GM23248 (cell line): ENCODE results near the gene GALNT2. TPM values are rescaled to one million over a fixed set of nuclear protein-coding genes. Genes with fewer than 3 reads are reported as not detected.

Source experiments
- DNase-seq: peaks from one replicate; pipeline ENCODE4 v3.0.0-alpha.2; 2015
- H2AFZ ChIP-seq: fragments of 200-600 bp; sonication (generic); 2 replicates; pipeline ENCODE4 v1.6.1; 2016; ENCODE audit warnings: antibody characterized with exemption
- H3F3A ChIP-seq: fragments of 200-600 bp; sonication (generic); 2 replicates; pipeline ENCODE4 v1.6.1; 2016; ENCODE audit warnings: mild to moderate bottlenecking, antibody characterized with exemption, mixed run types; ENCODE audit not compliant: insufficient read depth
- H3K27ac ChIP-seq: fragments of 200-600 bp; sonication (generic); 2 replicates; pipeline ENCODE4 v1.5.1; 2016; ENCODE audit warnings: mild to moderate bottlenecking
- H3K27me3 ChIP-seq: fragments of 200-600 bp; sonication (generic); replicated peaks from 2 replicates; pipeline ENCODE4 v1.6.1; 2016; ENCODE audit warnings: mild to moderate bottlenecking; ENCODE audit not compliant: insufficient read depth
- H3K36me3 ChIP-seq: fragments of 200-600 bp; sonication (generic); 2 replicates; pipeline ENCODE4 v1.6.1; 2016; ENCODE audit warnings: low read depth, mild to moderate bottlenecking
- H3K4me1 ChIP-seq: fragments of 200-600 bp; sonication (generic); 2 replicates; pipeline ENCODE4 v1.6.1; 2016; ENCODE audit warnings: mild to moderate bottlenecking; ENCODE audit not compliant: insufficient read depth
- H3K4me2 ChIP-seq: fragments of 200-600 bp; sonication (generic); one replicate; pipeline ENCODE4 v1.6.1; 2016; ENCODE audit warnings: mild to moderate bottlenecking; ENCODE audit not compliant: unreplicated experiment
- H3K4me3 ChIP-seq: fragments of 200-600 bp; sonication (generic); 2 replicates; pipeline ENCODE4 v1.5.1; 2016; ENCODE audit warnings: mild to moderate bottlenecking
- H3K79me2 ChIP-seq: fragments of 200-600 bp; sonication (generic); 2 replicates; pipeline ENCODE4 v1.6.1; 2016; ENCODE audit warnings: mild to moderate bottlenecking; ENCODE audit not compliant: insufficient read depth
- H3K9ac ChIP-seq: fragments of 200-600 bp; sonication (generic); 2 replicates; pipeline ENCODE4 v1.6.1; 2016; ENCODE audit warnings: mild to moderate bottlenecking
- H3K9me2 ChIP-seq: fragments of 200-600 bp; sonication (generic); 2 replicates; pipeline ENCODE4 v1.6.1; 2016; ENCODE audit warnings: mixed run types, mild to moderate bottlenecking, moderate library complexity; ENCODE audit not compliant: insufficient read depth
- H3K9me3 ChIP-seq: fragments of 200-600 bp; sonication (generic); one replicate; pipeline ENCODE4 v1.6.1; 2017; ENCODE audit warnings: low read depth
- H4K20me1 ChIP-seq: fragments of 200-600 bp; sonication (generic); 2 replicates; pipeline ENCODE4 v1.6.0; 2016; ENCODE audit not compliant: insufficient read depth
- EZH2 ChIP-seq: fragments of 200-600 bp; sonication (generic); IDR thresholded peaks from 2 replicates; pipeline ENCODE4 v1.6.1; 2018; ENCODE audit warnings: antibody characterized with exemption, mild to moderate bottlenecking; ENCODE audit not compliant: insufficient read depth, poor library complexity, severe bottlenecking
- EZH2phosphoT487 ChIP-seq: fragments of 200-600 bp; sonication (generic); IDR thresholded peaks from 2 replicates; pipeline ENCODE4 v1.6.1; 2018; ENCODE audit warnings: antibody characterized with exemption, moderate library complexity, mild to moderate bottlenecking, low read depth; ENCODE audit not compliant: insufficient read depth
- WGBS, 2 experiments: methylation state at CpG; one replicate each; pipeline ENCODE4 v1.1.6; 2015 to 2017; ENCODE audit warnings: low lambda C conversion rate in 2 of 2, low coverage in 1 of 2; ENCODE audit errors: missing lambda C conversion rate in 2 of 2; 5-methylcytosine and 5-hydroxymethylcytosine counted together
- in situ Hi-C: fragments of 300-500 bp; cut with MboI; formaldehyde crosslinking; loops from 2 replicates; pipeline ENCODE4 v1.15.0; 2020
- polyA plus RNA-seq: library from polyadenylated mRNA; unstranded; fragments of >200 nt; fragmentation: Nextera tagmentation; extraction: Ambion mirVana; gene quantifications from 2 replicates; pipeline ENCODE4 v1.2.1, GENCODE V29; 2016
- total RNA-seq: library from RNA; depleted of rRNA; stranded (reverse); fragments of >200 nt; shearing (Covaris generic); gene quantifications from 2 replicates; pipeline ENCODE4 v1.2.3, GENCODE V29; 2014

GALNT2 gene
- total and polyA plus RNA-seq, 2 experiments from 2014 or later: 111 to 124 TPM

DNA sequence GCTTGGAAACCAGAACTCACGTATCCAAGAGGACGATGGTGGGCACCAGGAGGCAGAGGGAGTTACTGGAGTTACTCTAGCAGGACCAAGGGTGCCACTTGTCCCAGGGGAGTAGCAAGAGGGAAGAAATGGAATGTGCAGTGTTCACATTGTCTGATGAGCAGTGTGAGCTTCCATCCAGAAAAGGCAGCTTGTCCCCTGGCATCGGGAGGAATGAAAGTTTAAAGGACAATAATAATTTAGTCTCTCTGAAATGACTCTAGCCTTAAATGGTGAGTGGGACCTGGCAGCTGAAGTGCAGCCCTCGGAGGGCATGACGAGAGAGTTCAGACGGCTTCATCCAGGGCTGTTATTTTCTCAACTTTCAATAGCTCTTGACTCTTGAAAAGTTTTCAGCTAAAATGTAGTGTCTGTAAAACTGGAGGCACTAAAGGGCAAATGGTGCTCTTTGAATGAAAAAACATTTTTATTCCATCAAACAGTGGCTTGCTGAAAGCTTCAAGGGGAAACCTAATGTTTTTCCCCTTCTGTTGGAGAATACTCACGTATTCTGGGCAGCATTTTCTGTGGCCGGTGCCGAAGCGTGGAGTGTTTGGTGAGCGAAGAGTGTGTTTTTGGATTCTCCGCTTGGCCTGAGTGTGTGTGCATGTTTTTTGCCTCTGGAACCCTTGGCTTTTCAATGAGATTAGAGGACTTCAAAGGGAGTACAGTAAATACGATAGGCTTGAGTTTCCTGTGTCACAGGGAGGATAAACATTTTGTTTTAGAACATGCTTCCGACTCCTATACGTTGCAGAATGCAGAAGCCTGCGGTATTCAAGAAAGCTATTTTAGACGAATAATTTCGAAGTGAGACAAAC lies 157.3 kb downstream of the GALNT2 start:
- TF ChIP-seq EZH2 (no peak), EZH2phosphoT487 (no peak)
- WGBS, 2 experiments: 94% methylated on average over 18 of the region's 18 CpGs
- Histone ChIP-seq H3K79me2 (peaks cover 94% of the 10 kb centered on the region), H3K27ac (no peak overlapping the region), H3K9me3 (no peaks in the 10 kb centered on the region), H3K4me1 (peaks cover 16% of the 10 kb centered on the region), H3K9ac (no peak overlapping the region), H3K4me3 (no peak overlapping the region), H3K27me3 (no peaks in the 10 kb centered on the region), H3F3A (no peaks in the 10 kb centered on the region), H2AFZ (no peak overlapping the region), H3K36me3 (no peaks in the 10 kb centered on the region), H3K4me2 (no peak overlapping the region), H3K9me2 (no peaks in the 10 kb centered on the region), H4K20me1 (no peaks in the 10 kb centered on the region)
- DNase-seq: no peak
- in situ Hi-C loops: no loop called here

DNA sequence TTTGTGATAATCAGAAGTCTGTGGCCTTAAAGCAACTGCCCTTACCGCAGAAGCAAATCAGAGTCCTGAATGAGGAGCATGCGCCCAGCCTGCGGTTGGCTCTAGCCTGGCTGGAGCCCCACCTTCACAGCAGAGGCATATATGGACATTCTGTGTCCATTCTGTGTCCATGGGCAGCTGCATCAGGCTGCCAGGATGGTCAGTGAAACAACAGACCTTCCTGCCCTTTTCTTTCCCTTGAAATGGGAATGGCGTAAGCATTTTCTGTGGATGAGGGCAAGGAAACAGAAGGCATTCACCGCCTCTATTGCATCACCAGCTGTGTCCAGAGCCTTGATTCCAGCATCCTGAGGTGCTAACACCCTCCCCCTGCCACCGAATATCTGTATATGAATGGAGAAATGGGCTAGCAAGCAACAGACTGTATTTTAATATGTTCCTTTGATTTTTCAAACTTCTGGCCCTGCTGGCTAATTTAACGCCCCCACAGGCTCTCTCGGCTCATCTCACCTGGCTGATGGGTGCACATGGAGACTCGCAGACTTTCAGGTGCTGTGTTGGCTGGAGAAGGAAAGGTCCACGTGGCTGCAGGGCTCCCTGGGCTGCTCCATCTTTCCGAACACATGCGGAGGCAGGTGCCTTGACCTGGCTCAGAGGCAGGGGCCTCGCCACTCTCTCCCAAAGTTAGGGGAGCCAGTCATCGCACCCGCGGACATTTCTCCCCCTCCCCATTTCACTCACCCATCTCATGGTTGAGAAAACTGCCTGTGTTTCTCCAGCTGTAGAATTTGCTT lies 159.2 kb downstream of the GALNT2 start:
- H4K20me1 ChIP-seq: no peaks in the 10 kb centered on the region
- no peaks in the 10 kb centered on the region for H3K9me3 ChIP-seq
- no peaks in the 10 kb centered on the region; the same call in 1 of the 2 replicates for H3K36me3 ChIP-seq
- H2AFZ ChIP-seq: no peak overlapping the region
- in situ Hi-C loops: no loop called here
- no peak overlapping the region for H3K27ac ChIP-seq
- peaks cover 16% of the 10 kb centered on the region for H3K4me1 ChIP-seq
- no peak for TF ChIP-seq EZH2phosphoT487
- H3K79me2 ChIP-seq: peaks cover 93% of the 10 kb centered on the region
- H3K4me3 ChIP-seq: no peak overlapping the region
- H3K4me2 ChIP-seq: no peak overlapping the region
- H3K27me3 ChIP-seq: no peaks in the 10 kb centered on the region
- DNase-seq: no peak
- no peaks in the 10 kb centered on the region for H3F3A ChIP-seq
- no peaks in the 10 kb centered on the region for H3K9me2 ChIP-seq
- WGBS, 2 experiments: 97% methylated on average over 16 of the region's 16 CpGs
- no peak overlapping the region for H3K9ac ChIP-seq

DNA sequence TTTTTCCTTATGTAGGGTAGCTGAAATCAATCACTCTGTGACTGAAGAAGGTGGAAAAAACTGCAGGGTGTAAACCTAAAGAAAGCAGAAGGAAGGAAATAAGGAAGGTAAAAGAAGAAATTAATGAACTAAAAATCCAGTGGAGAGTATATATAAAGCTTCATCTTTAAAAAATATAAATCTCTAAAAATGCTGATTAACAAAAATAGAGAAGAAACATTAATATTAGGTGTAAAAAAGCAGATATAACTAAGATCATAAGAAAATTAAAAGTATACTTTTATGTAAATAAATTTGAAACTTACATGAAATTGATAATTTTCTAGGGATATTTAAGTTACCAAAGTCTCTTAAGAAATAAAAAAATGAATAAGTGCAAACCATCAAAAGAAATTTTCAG lies 159.8 kb downstream of the GALNT2 start:
- Histone ChIP-seq H3K36me3 (no peaks in the 10 kb centered on the region; the same call in 1 of the 2 replicates), H3K4me3 (no peak overlapping the region), H2AFZ (no peak overlapping the region), H3K4me2 (no peak overlapping the region), H3K9me2 (no peaks in the 10 kb centered on the region), H3K27ac (no peak overlapping the region), H4K20me1 (no peaks in the 10 kb centered on the region), H3K27me3 (no peaks in the 10 kb centered on the region), H3F3A (no peaks in the 10 kb centered on the region), H3K9me3 (no peaks in the 10 kb centered on the region), H3K9ac (no peak overlapping the region), H3K79me2 (peaks cover 93% of the 10 kb centered on the region), H3K4me1 (peaks cover 15% of the 10 kb centered on the region)
- in situ Hi-C loops: no loop called here
- TF ChIP-seq EZH2phosphoT487 (no peak), EZH2 (no peak)
- DNase-seq: no peak

DNA sequence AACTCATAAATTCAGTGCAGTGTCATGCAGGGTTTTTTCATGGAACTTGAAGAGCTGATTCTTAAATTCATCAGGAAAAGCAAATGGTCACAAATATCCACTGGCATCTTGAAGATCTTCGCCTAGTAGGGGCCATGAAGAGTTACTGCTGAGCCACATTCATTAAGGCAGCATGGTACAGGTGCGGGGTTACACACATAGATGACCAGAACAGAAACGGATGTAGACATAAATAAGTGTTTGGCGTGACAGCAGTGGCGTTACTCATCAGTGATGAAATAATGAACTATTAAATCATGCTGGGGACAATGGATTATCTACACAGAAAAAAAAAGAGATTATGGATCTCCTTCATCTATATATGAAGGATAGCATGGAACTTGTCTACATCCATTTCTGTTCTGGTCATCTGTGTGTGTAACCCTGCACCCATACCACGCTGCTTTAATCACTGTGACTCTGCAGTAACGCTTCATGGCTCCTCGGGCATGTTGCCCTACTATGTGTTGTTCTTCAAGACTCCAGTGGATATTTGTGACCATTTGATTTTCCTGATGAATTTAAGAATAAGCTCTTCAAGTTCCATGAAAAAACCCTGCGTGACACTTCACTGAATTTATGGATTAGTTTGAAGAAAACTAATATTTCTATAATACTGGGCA lies 161.3 kb downstream of the GALNT2 start:
- no peak for DNase-seq
- peaks cover 93% of the 10 kb centered on the region for H3K79me2 ChIP-seq
- no peak for TF ChIP-seq EZH2phosphoT487
- no peak for TF ChIP-seq EZH2
- no peaks in the 10 kb centered on the region; the same call in 1 of the 2 replicates for H3K36me3 ChIP-seq
- H3F3A ChIP-seq: no peaks in the 10 kb centered on the region
- H3K9ac ChIP-seq: no peak overlapping the region
- in situ Hi-C loops: no loop called here
- no peaks in the 10 kb centered on the region for H3K27me3 ChIP-seq
- H3K4me1 ChIP-seq: no peaks in the 10 kb centered on the region
- 96 to 98% methylated on average over 9 of the region's 9 CpGs for WGBS, 2 experiments
- no peak overlapping the region for H3K27ac ChIP-seq
- no peaks in the 10 kb centered on the region for H3K9me3 ChIP-seq
- H3K9me2 ChIP-seq: no peaks in the 10 kb centered on the region
- no peaks in the 10 kb centered on the region for H4K20me1 ChIP-seq
- H3K4me2 ChIP-seq: no peak overlapping the region
- H2AFZ ChIP-seq: no peak overlapping the region
- H3K4me3 ChIP-seq: no peak overlapping the region
